ENCODE measurements around the gene MEIOC. TPM values are rescaled to one million over a fixed set of nuclear protein-coding genes. Genes with fewer than 3 reads are reported as not detected.
"Not testable (repeated sequence)": the region's sequence is repeated elsewhere in the genome, so short reads cannot be mapped to it uniquely, and the experiment has no call there.

The MEIOC gene
- total RNA-seq = not detected

DNA sequence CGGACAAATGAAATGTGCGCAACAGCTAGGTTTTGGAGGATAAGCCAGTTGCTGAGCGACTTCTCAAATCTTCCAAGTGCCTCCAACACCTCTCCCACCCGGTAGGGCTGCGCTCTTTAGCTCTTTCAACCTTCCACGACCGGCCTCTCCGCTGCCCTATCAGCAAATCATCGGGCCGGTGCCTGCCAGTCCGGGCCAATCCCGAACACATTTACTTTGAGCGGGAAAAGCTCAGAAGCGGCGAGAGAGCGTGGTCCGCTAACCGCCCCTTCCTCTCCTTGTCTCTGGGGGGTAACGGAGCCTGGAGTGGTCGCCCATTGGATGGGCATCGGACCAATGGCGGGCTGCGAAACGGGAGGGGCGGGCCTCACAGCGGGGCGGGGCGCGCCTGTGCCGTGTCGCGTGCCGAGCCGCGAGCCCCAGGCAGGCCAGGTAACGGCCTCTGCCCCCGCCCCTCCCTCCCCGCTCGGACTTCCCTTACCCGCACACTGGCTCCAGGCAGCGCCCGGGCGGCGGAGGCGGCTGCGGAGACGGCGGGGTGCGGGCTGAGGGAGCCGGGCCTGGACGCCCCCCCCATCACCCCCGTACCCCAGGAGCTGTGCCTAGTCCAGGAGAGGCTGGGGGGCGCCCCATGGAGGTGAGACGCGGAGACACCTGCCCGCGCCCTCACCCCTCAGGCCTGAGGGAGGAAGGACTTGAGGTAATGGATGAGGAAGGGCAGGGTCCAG, at the start of gene MEIOC:
TSS of gene MEIOC (plus strand) at position 486 of the 728 bp plus-strand sequence. CDS start at position 632, 146 bp downstream.
- no peak for DNase-seq (ENCODE audit: low spot score)

- DNase-seq (ENCODE audit: low spot score) = no peak
Observed at GRCh38 chr17:44606658-44607057, 49.6 kb upstream of the MEIOC start.

DNA sequence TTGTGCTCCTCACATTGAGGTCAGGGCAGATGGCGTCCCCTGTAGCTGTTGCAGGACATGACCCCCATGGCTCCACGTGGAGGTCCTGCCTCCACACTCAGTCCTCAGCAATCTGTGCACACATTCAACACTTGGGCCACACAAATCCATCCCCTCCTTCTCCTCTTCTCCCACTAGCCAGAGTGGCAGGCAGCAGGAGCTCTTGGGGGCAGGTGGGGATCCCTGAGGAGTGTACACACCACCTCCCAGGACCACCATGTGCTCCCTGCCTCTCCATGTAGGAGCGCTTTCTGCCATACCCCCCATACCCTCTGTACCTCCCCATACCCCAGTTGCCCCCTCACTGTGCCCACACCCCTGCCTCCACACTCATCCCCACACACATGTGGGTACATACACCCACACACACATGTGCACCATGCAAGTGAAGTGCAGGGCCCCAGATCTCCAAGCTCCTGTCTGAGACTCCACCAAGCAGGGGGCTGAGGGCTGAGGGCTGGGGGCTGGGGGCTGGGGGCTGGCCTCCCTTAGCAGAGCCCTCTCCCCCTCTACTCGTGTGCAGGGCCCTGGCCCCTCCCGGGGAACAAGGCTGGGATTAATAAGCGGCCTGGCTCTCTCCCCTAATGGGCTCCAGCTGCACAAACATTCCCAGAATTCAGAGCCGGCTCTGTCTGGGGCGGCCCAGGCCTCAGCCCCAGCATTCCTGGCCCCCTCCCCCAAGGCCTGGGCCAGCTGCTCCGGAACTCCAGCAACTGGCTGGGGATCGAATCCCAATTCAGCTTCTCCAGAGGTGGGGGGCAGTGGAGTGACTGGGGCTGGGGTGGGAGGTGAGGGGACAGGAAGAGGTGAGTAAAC, 48.2 kb upstream of the MEIOC start:
- DNase-seq (ENCODE audit: low spot score) = no peak

GRCh38 chr17:44608727-44609435, 47.4 kb upstream of the MEIOC start:
- no peak for DNase-seq (ENCODE audit: low spot score)

- no peak for DNase-seq (ENCODE audit: low spot score)
Observed at GRCh38 chr17:44610331-44610730, 45.9 kb upstream of the MEIOC start.

DNA sequence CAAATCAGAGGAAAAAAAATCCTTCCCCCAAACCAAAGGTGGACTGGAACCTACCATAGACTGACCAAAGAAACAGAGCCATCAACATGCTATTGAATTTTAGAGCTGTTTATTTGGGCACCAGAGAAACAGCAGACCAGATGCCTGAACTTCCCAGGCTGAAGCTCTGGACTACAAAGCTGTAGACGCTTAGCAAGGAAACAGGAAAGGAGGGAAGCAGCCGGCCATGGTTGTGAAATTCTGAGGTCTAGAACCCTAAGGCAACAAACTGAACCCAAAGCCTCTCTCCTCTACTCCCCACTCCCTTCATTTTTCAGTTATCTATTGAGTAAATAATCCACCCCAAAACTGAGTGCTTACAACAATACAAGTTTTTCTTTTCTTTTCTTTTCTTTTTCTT, 45.4 kb upstream of the MEIOC start:
- no peak for DNase-seq (ENCODE audit: low spot score)

DNA sequence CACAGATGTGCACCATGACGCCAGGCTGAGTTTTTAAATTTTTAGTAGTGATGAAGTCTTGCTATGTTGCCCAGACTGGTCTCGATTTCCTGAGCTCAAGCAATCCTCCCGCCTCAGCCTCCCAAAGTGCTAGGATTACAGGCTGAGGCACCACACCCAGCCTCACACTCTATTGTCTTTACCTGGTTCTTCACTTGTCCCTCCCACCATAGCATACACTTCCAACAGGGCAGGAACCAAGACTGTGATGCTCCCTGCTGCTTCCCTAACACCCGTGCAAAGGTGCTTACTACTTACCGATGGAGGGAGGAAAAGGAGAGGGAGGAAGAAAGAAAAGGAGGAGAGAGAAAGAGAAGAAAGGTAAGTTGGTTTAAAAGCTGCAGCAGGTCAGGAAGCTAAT, 41.4 kb upstream of the MEIOC start:
- no peak for DNase-seq (ENCODE audit: low spot score)

DNA sequence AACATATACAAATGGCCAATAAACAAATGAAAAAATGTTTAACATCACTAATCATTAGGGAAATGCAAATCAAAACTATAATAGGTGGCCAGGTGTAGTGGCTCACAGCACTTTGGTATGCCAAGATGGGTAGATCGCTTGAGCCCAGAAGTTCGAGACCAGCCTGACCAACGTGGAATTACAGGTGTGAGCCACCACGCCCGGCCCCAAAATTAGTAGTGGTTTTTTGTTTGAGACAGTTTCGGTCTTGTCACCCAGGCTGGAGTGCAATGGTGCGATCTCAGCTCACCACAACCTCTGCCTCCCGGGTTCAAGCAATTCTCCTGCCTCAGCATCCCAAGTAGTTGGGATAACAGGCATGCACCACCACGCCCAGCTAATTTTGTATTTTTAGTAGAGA, 37.6 kb upstream of the MEIOC start:
- DNase-seq (ENCODE audit: low spot score) = not testable (repeated sequence)

DNA sequence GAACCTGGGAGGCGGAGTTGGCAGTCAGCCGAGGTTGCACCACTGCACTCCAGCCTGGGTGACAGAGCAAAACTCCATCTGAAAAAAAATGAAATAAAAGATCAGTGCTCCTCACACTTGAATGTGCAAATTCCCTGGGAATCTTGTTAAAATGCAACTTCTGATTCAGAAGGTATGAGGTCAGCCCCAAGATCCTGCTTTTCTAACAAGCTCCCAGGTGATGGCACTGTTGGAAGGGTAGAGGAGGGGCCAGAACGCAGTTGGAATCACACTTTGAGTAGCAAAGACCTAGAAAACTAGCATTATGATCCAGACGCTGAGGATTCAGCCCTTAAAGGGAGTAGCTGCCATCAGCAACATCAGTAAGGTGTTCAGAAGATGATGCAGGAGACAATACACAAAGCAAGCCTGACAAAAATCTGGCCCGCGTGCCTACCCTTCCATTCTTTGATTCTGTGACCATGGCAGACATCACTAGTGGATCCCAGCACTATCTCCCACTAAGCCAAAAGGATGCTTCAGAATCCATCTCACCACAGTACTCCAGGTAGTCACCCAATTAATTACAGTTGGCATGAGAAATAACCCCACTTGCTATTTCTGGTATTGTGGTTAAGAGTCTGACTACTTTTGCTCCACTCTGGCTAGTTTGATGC, 33.1 kb upstream of the MEIOC start:
- no peak for DNase-seq (ENCODE audit: low spot score)

GRCh38 chr17:44627513-44628242, 28.6 kb upstream of the MEIOC start:
- no peak for DNase-seq (ENCODE audit: low spot score)

- DNase-seq (ENCODE audit: low spot score) = peak; percentile 11
Observed at GRCh38 chr17:44628243-44629188, 27.8 kb upstream of the MEIOC start.

- DNase-seq (ENCODE audit: low spot score) = no peak
Observed at GRCh38 chr17:44629314-44629713, 27.0 kb upstream of the MEIOC start.

DNA sequence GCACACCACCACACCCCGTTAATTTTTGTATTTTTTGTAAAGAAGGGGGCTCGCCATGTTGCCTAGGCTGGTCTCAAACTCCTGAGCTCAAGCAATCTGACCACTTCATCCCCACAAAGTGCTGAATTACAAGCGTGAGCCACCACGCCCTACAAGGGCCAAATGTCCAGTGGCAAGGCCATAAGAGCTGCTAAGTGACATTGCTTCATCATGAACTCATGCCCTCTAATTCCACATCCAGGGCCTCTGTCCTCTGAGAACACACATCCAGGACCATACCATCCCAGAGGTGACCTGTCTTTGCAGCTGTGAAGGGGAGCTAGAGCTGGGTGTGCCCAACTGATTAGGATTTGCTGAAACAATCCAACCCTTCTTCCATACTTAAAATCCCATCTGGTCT, 25.6 kb upstream of the MEIOC start:
- DNase-seq (ENCODE audit: low spot score) = no peak

- DNase-seq (ENCODE audit: low spot score) = no peak
Observed at GRCh38 chr17:44633998-44634397, 22.3 kb upstream of the MEIOC start.

- DNase-seq (ENCODE audit: low spot score) = not testable (repeated sequence)
Observed at GRCh38 chr17:44634401-44634800, 21.9 kb upstream of the MEIOC start.

DNA sequence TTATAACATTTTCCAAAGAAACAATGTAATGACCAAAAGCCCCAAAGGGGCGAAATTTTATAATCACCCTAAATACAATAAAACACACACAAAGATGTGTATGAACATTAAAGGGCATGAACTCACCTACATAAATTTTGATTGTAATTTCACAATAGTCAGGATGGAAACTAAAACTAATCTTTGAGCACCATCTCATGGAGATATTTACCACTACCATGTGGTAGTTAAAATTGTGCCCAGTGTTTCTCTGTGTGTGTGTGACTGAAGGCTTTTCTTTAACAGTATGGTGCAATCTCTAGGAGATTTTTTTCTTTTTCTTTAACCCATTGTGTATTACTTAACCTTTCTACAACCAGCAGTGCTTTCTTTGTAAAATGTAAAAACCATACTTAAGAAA, 19.7 kb upstream of the MEIOC start:
- DNase-seq (ENCODE audit: low spot score) = no peak

DNA sequence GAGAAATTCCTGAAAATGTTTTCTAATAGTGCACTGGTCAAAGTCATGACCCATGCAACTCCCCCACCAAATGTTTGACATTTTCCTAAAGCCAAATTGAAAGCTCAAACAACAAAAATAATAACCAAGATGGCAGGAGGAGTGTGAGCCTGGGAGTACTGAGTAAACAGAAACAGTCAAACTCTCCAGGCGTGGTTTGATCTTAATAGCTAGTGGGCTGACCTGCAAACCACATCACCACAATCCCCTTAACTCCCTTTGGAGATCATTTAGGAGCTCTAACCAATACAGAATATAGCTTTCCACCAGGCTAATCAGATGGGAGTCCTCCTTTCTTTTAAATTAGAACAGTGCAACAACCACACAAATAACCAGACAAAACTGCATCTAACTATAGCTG, 19.2 kb upstream of the MEIOC start:
- no peak for DNase-seq (ENCODE audit: low spot score)

- no peak for DNase-seq (ENCODE audit: low spot score)
Observed at GRCh38 chr17:44642834-44643233, 13.4 kb upstream of the MEIOC start.

DNA sequence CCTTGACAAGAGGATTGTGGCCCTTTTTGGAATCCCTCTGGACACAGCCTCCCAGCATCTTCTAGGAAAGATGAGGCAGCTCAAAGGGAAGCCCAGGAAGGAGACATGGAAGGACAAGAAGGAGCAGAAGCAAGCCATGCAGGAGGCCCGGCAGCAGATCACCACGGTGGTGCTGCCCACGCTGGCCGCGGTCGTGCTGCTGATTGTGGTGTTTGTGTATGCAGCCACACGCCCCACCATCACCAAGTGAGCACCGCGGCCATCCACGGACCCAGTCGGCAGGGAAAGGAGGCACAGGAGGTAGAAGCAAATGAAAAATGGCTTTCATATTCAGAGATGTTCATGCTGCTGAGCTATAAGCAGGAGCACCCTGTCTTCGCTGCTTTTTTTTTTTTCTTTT, 10.9 kb upstream of the MEIOC start:
- DNase-seq (ENCODE audit: low spot score) = no peak

GRCh38 chr17:44646280-44646679, 10.0 kb upstream of the MEIOC start:
- no peak for DNase-seq (ENCODE audit: low spot score)
